ENCODE results near the gene SFMBT2. TPM values are rescaled to one million over a fixed set of nuclear protein-coding genes. Genes with fewer than 3 reads are reported as not detected.

SFMBT2 gene
- total and polyA plus RNA-seq, 2 of the 13 experiments (the other 11 are each of a cell fraction or from before 2014, with no cell fraction given): 0.01 to 0.02 TPM

GRCh38 chr10:7282457-7282856, 128.4 kb downstream of the SFMBT2 start:
- DNase-seq (ENCODE audit: low spot score) (no peak), ATAC-seq (no peak), FAIRE-seq (no peak)
- Histone ChIP-seq H3K79me2 (ENCODE audit: insufficient read depth, low read length) (no peaks in the 10 kb centered on the region), H3K9ac (ENCODE audit: insufficient read depth, low read depth, low read length) (no peak overlapping the region), H3K4me3 (replicated peaks in 1 of 3; ENCODE audit: insufficient read depth in 1 of 3, low read depth in 2 of 3, low read length in 3 of 3) (no peak overlapping the region), H3K9me3 (ENCODE audit: low read length) (no peaks in the 10 kb centered on the region), H3K36me3 (replicated peaks in 1 of 2; ENCODE audit: control insufficient read depth in 1 of 2, insufficient read depth in 2 of 2, low read length in 2 of 2) (no peaks in the 10 kb centered on the region), H3K27me3 (ENCODE audit: control insufficient read depth in 1 of 2, insufficient read depth in 2 of 2, low read length in 2 of 2) (no peaks in the 10 kb centered on the region; a peak in 2 of 5 replicates), H4K20me1 (ENCODE audit: insufficient read depth, low read length) (no peaks in the 10 kb centered on the region), H2AFZ (ENCODE audit: low read length) (no peak overlapping the region), H3K4me1 (ENCODE audit: insufficient read depth, low read length) (no peaks in the 10 kb centered on the region), H3K4me2 (ENCODE audit: low read depth, low read length) (no peak overlapping the region), H3K27ac (ENCODE audit: extremely low read length, insufficient read depth, low read length) (no peak overlapping the region)
- TF ChIP-seq ZNF564 (CRISPR knock-in tag; IDR thresholded peaks at IDR 0.05): no peak
- TF ChIP-seq ZNF18 (CRISPR knock-in tag; IDR thresholded peaks at IDR 0.05; ENCODE audit: insufficient replicate concordance): no peak
- no peak for TF ChIP-seq FOXO4 (CRISPR knock-in tag; conservative IDR thresholded peaks at IDR 0.05)
- TF ChIP-seq KDM2A (CRISPR knock-in tag; IDR thresholded peaks at IDR 0.05; ENCODE audit: borderline replicate concordance, low read depth): no peak
- in situ Hi-C loops (cut with HindIII; ENCODE audit: extremely low pct_ligation_motif_present, low pct_unique_long_range_greater_than_20kb) (no loop called here), intact Hi-C loops (cut with micrococcal nuclease; ENCODE audit: unreplicated experiment) (no loop called here)
- ChIA-PET POLR2A (no interaction called here), CTCF (ENCODE audit: low intra/inter-chr PET ratio, low total read pairs) (no interaction called here)
- BruUV-seq (replicated peaks): no TSS peak
- 27% methylated on average over 7 of the region's 7 CpGs for WGBS (ENCODE audit: low lambda C conversion rate)

GRCh38 chr10:7281429-7281828, 129.4 kb downstream of the SFMBT2 start:
- Histone ChIP-seq H3K36me3 (replicated peaks in 1 of 2; ENCODE audit: control insufficient read depth in 1 of 2, insufficient read depth in 2 of 2, low read length in 2 of 2) (no peaks in the 10 kb centered on the region), H3K9me3 (ENCODE audit: low read length) (no peaks in the 10 kb centered on the region), H3K4me3 (replicated peaks in 1 of 3; ENCODE audit: insufficient read depth in 1 of 3, low read depth in 2 of 3, low read length in 3 of 3) (no peak overlapping the region), H2AFZ (ENCODE audit: low read length) (no peak overlapping the region), H4K20me1 (ENCODE audit: insufficient read depth, low read length) (no peaks in the 10 kb centered on the region), H3K27me3 (ENCODE audit: control insufficient read depth in 1 of 2, insufficient read depth in 2 of 2, low read length in 2 of 2) (no peaks in the 10 kb centered on the region; a peak in 1 of 5 replicates), H3K79me2 (ENCODE audit: insufficient read depth, low read length) (no peaks in the 10 kb centered on the region), H3K4me2 (ENCODE audit: low read depth, low read length) (no peak overlapping the region), H3K9ac (ENCODE audit: insufficient read depth, low read depth, low read length) (no peak overlapping the region), H3K4me1 (ENCODE audit: insufficient read depth, low read length) (no peaks in the 10 kb centered on the region), H3K27ac (ENCODE audit: extremely low read length, insufficient read depth, low read length) (no peak overlapping the region)
- DNase-seq (ENCODE audit: low spot score) (no peak), FAIRE-seq (no peak), ATAC-seq (no peak)
- WGBS (ENCODE audit: low lambda C conversion rate): 25% methylated on average over 6 of the region's 6 CpGs
- in situ Hi-C loops (cut with HindIII; ENCODE audit: extremely low pct_ligation_motif_present, low pct_unique_long_range_greater_than_20kb) (no loop called here), intact Hi-C loops (cut with micrococcal nuclease; ENCODE audit: unreplicated experiment) (no loop called here)
- BruUV-seq (replicated peaks): no TSS peak
- POLR2A ChIA-PET: no interaction called here
- CTCF ChIA-PET (ENCODE audit: low intra/inter-chr PET ratio, low total read pairs): no interaction called here
- no peak for TF ChIP-seq ZUFSP (CRISPR knock-in tag; IDR thresholded peaks at IDR 0.05; ENCODE audit: borderline replicate concordance)
- TF ChIP-seq U2AF1 (optimal IDR thresholded peaks at IDR 0.05; ENCODE audit: low read depth, low read length): no peak
- no peak for TF ChIP-seq SPEN (CRISPR knock-in tag; IDR thresholded peaks at IDR 0.05; ENCODE audit: low read depth)
- no peak for TF ChIP-seq SIX1 (CRISPR knock-in tag; IDR thresholded peaks at IDR 0.05; ENCODE audit: borderline replicate concordance)
- TF ChIP-seq NCOR1 (IDR thresholded peaks at IDR 0.05; ENCODE audit: borderline replicate concordance, low read length): no peak
- TF ChIP-seq BATF2 (CRISPR knock-in tag; IDR thresholded peaks at IDR 0.05): no peak
- no peak for TF ChIP-seq ZNF589 (CRISPR knock-in tag; conservative IDR thresholded peaks at IDR 0.05)
- no peak for TF ChIP-seq NR0B2 (CRISPR knock-in tag; IDR thresholded peaks at IDR 0.05)
- no peak for TF ChIP-seq POGZ (CRISPR knock-in tag; IDR thresholded peaks at IDR 0.05)

Measured in HepG2 (cell line).